COR-L47 (cell line): ENCODE results near the gene OTOP2.

Experiments
- DNase-seq: peaks from one replicate; lab custom pipeline; 2025; lab: John Stamatoyannopoulos, UW

Gene OTOP2

DNA sequence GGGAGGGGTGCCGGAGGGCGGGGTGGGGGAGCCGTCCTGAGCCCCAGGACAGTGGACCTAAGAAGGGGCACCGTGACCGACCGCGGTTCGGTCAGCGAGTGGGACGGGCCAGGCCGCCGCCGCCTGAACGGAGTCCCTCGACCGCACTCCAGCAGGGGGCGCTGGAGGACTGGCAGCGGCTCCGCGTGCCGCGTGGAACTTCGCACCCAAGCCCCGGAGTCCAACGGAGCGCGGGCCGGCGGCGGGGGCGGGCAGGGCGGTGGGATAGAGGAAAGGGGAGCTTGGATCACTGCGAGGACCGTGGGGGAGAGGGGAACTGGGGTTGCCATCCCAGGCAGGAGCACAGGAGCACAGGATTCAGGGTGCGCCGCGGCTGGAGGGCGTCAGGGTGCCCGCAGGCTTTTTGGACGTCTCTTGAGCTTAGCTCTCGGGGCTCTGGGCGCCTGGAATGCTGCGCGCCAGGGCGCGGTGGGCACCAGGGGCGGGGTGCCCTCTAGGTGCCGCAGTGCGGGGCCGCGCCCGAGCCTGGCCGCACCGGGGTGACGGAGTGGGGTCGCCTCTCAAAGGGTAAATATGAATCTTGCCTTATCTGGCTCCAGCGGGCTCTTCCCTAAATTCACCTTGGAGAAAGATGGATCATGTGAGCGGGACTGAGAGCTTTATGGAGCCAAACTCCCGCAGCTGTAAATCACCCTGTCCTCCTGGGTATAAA, 379 bp upstream of the OTOP2 start:
- no peak for DNase-seq

DNA sequence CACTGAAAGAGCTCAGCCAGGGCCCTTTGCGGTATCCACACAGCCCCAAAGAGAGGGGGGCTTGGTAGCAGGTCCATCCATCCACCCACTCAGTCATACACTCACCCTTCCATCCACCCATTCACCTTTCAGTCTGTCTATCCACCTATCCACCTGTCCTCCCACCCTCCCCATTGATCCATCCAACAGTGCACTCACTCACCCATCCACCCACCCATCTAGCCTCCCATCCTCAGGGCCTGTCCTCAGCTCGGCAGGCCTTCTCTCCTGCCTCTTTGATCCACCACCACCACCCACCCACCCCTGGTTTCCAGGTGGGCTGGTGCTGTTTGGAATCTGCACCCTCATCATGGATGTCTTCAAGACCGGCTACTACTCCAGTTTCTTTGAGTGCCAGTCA, 1.2 kb downstream of the OTOP2 start:
- DNase-seq, result no peak

DNA sequence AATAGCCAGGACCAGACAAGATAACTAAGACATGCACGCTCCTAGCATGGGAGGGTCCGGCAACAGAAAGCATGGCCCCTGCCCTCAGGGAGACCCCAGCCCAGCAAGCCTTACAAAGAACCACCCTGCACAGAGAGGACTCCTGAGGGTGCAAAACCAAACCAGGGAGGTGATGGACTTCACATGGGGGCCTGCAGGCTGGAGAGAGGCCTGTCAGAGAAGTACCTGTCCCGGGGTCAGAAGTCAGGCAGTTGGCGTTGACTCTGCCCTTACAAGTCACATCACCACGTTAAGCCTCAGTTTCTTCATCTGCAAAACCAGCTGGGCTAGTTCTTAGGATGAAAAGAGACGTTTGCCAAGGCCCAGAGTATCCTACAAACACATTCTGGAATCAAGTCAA, 4.7 kb downstream of the OTOP2 start:
- DNase-seq, result no peak

DNA sequence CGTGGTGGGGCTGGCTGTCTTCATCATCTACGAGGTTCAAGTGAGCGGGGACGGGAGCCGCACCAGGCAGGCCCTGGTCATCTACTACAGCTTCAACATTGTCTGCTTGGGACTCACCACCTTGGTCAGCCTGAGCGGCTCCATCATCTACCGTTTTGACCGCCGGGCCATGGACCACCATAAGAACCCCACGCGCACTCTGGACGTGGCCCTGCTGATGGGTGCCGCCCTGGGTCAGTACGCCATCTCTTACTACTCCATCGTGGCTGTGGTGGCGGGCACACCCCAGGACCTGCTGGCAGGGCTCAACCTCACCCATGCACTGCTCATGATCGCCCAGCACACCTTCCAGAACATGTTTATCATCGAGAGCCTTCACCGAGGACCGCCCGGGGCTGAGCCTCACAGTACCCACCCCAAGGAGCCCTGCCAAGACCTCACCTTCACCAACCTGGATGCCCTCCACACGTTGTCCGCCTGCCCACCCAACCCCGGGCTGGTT, 6.5 kb downstream of the OTOP2 start:
- no peak for DNase-seq

DNA sequence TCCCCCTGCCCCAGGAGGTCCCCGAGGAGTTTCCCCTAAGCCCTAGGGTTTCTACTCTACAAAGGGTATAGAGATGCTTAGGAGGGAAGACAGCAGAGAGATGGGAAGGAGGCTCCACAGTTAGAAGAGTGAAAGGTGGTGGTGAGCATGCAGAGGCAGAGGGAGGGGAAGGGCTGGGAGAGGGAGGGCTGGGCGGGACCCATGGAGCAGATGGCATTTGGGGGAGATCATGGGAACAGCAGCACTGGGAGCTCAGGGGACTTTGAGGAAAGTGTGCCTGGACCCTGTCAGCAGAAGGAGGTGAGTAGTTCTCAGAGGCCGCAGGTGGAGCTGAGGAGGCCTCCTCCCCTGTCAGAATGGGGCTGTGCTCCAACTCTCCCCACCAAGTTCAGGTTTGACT, 11.0 kb downstream of the OTOP2 start:
- DNase-seq, result no peak

DNA sequence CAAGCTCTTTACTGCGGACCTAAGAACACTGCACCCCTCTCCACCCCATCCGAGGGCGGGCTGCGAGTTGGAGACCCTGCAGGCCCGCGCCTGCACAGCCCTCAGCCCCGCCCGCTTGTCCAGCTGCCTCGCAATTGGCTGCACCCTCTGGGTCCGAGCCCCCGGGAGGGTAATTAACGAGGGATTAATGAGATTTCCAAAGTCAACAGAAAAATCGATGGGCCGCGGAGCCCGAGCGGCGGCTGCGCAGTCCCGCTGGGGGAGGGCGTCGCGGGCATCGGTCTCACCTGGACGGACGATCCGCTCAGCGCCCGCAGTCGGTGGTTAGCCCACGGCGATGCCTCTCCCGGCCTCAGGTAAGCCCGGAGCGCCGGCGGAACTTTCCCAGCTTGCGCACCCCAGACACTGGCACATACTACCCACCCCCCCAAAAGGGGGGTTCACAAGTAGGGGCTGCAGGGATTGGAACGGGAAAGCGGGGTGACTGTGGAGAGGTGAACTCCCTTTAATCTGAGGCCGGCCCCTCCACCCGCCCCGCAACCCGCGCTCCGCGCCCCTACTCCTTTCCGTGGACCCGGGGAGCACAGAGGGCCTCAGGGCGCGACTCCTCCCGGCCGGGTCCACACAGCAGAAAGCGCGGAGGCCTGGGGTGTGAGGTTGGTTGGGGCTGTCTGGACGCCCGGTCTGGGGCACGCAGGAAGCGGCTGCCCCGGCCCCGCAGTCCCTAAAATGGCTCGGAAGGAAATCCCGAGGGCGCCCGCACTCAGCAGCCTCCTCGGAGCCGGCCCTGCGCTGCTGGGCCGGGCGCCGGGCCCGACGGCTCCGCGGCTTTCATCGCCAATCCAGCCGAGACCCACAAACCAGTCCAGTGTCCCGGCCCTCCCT, 11.8 kb downstream of the OTOP2 start, which contains the start of gene OTOP3:
TSS of gene OTOP3 (plus strand) at position 314 of the 885 bp plus-strand sequence. CDS start at position 338, 24 bp downstream.
- peak; percentile 79 for DNase-seq

DNA sequence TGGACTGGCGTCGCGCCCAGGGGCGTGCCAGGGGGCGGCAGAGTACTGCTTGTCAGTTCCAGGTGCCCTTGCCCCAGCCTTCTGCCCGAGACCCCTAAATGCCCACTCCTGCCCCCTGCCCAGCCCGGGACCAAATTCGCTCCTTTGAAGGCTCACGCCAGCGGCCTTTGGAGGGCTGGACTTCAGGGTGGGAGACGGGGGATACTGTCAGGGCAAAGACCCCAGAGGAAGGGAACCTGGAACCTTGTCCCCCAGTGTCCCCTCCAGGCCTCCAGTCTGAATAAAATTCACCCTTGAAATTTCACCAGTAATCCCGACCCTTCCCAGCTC, 12.4 kb downstream of the OTOP2 start:
- no peak for DNase-seq

DNA sequence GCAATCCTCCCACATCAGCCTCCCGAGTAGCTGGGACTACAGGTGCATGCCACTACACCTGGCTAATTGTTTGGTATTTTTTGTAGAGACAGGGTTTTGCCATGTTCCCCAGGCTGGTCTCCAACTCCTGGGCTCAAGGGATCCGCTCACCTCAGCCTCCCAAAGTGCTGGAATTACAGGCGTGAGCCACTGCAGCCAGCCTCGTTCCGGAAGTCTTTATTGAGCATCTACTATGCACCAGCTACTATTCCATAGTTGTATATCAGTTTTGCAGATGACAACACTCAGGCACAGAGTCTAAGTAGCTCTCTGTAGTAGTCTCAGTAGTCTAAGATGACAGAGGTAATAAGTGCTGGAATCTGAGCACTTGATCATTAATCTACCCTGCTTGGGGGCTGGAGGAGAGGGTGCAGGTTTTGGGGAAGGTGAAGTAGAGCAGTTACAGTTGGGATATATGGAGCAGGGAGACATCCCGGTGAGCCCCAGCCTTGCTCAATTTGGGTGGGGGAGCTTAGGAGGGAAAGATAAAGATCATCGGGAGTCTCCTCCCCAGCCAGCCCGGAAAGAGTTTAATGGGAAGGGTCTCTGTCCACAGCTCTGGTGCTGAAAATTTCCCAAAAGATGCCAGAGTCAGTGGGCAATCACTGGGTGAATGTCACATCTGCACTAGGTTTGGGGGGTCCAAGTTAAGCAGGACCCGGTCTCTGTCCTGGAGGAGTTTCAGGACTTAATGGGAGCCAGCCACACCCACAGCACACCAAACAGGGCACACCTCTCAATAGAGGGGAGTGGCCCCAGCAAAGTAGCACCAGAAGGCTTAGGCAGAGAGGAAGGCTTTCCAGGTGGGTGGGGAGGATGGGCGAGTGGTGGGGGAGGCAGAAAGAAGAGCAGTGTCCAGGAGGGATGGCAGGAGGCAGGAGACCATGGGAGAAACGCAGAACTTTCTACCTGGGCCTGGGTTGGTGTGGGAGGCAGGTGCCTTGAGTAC, 13.3 kb downstream of the OTOP2 start:
- no peak for DNase-seq

DNA sequence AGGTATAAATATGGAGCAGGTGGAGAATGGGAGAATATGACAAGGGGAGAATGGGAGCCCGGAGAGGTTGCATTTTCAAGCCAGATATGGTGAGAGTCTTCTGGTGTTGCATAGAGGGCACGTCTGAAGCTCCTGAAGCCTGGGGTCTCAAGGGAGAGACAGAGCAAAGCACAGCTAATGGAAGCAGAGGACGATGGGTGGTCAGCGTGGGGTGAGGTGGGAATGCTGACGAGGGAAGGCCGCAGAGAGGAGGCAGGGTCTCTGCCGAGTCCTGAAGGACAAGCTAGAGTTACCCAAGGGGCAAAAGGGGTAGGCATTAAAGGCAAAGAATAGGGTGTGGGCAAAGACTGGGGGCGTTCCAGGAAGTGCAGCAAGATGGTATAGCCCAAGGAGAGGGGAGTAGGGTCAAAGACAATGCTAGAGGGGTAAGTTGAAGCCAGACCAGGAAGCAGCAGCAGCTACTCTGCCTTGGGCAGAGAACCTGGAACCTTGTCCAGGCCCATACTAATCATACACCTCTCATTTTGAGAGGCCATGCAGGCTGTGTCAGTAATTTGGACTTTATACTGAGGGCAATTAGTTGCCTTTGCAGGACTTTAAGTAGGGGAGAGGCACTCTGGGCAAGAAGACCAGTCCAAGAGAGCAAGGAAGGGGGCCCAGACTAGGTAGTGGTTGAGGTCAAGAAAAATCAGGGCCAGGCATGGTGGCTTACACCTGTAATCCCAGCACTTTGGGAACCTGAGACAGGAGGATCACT, 14.3 kb downstream of the OTOP2 start:
- no peak for DNase-seq

DNA sequence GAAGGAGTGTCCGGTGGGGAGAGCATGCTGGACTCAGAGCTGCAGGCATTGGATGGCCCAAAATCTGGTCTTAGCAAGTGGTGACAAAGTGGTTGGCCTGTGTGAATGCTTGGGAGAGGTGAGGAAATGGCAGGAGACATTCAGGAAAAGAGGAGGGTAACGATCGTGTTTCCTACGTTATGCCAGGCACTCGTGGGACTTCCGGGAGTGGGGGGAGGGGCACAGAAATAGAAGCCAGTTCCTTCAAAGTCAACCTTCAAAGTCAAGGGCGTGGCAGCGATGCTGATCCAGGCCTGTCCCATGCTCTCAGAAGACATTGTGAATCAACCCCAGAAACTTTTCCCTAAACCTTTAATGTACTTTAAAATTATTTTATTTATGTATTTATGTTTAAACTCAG, 15.5 kb downstream of the OTOP2 start:
- DNase-seq, result no peak

DNA sequence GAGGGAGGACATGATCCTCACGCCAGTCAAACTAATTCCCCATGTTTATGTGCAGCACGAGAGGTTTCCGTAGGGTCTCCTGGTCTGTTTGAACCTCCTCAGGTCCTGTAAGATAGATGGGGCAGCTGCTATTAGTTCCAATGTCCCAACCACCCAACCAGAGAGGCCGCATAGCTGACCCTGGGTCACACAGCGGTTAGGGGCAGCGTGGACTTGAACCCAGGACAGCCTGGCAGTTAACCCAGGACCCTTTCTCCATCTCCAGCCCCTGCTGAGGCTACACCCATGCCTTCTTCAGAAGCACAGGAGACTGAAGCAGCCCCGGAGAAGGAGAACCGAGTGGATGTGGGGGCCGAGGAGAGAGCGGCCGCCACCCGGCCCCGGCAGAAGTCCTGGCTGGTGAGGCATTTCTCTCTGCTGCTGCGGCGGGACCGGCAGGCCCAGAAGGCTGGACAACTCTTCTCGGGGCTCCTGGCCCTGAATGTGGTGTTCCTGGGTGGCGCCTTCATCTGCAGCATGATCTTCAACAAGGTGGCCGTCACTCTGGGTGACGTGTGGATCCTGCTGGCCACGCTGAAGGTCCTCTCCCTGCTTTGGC, 17.2 kb downstream of the OTOP2 start:
- no peak for DNase-seq

DNA sequence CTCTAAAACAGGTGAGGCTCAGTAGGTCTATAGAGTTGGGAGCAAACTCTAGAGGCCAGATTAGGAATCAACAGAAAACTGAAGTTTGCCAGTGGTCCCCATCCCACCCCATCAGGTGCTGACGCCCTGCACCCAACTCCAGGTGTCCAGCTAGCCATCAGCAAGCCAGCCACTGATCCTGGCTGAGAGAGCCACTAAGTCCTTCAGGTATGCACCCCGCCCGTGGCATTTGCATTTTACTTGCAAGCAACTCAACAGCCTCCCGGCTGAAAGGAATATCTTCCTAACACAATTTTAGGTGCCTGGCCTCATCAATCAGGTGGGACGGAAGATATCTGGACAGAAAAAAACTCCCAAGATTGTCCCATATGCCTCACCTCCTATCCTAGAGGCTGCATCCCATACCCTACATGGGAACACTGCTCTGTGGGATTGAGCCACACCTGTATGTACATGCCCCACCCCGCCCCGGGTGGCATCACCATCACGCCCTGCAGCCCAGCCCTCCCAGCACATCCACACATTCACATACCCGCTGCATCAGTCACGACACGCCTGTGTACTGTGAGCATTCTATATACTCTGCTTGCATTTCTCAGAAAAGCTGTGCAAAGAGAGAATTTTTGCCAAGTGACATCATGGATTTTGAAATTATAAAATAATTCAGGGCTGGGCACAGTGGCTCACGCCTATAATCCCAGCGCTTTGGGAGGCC, 19.9 kb downstream of the OTOP2 start:
- DNase-seq, result no peak

DNA sequence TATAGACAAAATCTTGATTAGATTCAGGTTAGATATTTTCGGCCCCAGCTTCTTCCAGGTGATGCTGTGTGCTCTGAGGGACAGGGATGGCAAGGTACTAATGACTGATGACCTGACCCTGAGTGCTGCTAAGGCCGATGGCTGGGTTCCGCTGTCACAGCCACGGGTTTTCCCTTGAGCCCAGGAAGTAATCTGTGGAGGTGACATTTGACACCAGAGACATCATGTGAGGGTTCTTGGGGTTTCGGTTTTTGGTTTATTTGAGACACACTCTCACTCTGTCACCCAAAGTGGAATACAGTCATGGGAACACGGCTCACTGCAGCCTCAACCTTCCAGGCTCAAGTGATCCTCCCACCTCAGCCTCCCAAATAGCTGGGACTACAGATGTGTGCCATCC, 21.5 kb downstream of the OTOP2 start:
- no peak for DNase-seq

DNA sequence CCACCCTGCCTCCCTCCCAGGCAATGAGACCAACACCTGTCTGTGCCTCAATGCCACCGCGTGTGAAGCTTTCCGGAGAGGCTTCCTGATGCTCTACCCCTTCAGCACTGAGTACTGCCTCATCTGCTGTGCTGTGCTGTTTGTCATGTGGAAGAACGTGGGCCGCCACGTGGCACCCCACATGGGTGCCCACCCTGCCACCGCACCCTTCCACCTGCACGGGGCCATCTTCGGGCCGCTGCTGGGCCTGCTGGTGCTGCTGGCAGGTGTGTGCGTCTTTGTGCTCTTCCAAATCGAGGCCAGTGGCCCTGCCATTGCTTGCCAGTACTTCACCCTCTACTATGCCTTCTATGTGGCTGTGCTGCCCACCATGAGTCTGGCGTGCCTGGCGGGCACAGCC, 22.6 kb downstream of the OTOP2 start:
- DNase-seq, result no peak

DNA sequence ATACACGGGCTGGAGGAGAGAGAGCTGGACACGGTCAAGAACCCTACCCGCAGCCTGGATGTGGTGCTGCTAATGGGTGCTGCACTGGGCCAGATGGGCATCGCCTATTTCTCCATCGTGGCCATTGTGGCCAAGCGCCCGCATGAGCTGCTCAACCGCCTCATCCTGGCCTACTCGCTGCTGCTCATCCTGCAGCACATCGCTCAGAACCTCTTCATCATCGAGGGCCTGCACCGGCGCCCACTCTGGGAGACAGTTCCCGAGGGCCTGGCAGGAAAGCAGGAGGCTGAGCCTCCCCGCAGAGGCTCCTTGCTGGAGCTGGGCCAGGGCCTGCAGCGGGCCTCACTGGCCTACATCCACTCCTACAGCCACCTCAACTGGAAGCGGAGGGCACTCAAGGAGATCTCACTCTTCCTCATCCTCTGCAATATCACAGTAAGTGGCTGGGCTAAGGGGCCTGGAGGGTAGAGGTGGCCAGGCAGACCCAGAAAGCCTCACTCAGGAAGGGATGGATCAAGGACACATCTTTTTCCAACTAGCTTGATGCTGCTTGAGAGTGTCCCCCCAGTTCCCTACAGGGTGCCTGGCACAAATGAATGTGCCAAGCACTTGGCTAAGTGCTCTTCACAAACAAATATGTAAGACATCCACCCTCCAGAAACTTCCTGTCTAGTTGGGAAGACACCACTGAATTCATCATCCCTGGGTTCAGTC, 23.1 kb downstream of the OTOP2 start:
- DNase-seq, result no peak

DNA sequence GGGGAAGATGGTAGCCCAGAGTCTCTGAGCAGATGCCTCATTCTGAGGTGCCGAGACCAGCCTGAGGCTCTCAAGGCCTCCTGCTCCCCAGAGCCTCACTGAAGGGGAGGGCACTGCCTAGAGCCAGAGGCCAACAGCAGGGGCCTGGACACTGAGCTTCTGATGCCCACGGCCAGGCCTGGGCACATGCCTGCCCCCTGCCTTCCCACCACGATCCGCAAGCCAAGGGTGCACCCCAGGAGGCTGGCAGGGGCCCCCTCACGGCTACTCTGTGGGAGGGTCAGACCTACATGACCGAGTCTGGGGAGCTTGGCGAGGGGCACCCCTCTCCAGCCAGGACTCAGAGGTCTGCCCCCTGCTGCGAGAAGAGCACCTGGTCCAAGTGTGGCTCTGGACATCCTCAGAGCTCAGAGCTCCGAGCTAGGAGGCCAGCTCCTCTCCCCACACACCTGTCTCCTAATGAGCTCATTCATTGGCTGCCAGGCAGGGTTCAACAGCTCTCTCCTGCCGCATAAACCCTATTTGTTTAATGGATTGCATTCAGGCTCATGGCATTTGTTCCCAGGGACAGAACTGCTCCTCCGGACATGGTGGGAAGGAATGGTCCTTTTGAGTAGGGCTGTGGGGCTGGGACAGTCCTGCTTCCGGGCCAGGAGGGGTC, 25.5 kb downstream of the OTOP2 start:
- no peak for DNase-seq

DNA sequence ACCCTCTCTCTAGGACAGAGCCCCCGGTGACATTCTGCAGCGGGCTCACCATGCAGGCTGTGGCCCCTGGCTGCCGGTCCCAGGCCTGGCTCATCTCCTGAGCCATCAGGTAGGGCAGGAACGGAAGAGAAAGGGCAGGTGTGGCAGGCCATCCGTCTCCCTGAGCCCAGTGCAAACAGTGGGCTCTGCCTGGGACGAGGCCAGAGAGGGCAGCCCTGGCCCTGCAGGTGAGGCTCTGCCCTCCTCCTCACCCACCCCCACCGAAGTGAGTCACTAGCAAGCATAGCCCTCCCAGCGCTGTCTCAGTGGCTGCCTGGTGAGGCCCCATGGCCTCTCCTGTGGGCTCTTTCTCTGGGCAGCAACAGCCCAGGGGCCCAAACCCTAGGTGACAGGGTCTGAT, 26.1 kb downstream of the OTOP2 start:
- no peak for DNase-seq

DNA sequence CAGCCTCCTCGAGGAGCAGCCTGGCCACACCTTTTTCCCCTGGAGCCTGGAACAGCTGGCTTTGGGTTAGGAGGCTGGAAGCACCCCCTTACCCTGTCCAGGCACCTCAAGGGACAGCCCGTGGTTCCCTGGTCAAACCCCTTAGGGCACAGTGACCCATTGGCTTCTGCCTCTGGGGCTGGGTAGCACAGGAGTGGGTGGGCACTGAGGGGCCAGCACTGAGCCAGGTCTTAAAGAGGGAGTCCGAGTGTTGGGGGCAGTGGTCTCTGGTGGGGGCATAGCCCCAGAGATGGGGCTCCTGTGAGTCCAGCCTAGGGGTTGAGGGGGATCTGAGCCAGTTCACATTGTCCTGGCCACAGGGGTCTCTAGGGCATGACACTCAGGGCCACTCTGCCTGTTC, 27.0 kb downstream of the OTOP2 start:
- no peak for DNase-seq
